ENCODE measurements around the gene HSPB7. TPM values are rescaled to one million over a fixed set of nuclear protein-coding genes. Genes with fewer than 3 reads are reported as not detected.

Gene HSPB7
- total RNA-seq, 1 experiment from 2014 or later: 0.07 TPM

DNA sequence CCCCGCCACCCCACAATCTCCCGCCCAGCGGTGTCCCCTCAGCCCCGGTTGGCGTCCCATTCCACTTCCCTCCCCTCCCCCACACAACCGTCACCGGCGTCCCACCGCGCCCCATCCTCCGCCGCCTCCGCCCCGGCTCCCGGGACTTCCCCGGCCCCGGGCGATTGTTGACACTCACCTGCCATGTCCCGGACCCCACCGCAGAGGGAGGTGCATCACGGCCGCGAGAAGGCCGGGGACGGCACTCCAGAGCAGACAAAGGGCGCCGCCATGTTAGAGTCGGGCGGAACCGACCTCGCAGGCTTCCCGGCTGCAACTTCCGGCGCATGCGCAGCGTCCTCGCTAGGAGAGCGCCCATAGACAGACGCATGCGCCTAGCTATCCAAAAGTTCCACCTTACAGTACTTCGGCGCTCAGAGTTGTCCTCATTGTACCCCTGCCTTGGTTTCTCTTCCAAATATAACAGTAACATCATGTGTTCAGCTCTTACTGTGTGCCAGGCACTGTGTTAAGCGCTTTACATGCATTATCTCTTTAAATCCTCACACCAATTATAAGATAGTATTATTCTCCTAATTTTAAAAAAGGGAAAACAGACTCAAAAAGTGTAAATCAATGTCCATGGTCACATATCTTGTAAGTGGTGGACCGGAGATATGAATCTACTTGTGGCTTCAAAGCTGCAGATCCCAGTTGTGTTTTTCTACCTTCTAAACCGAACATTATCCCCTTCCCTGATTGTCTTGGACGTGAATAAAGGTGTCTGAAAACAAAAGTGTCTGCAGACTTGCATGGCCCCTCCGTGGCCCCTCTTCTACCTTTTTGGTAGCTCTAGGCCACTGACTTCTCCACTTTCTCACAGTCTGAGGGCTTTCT lies 41.8 kb downstream of the HSPB7 start, which contains the start of gene ZBTB17:
ZBTB17 (minus strand) TSS at position 297 of the 876 bp plus-strand sequence. CDS start 27,606 bp downstream, outside the sequence.
- Histone ChIP-seq H3K27me3 (ENCODE audit: control insufficient read depth, insufficient read depth, low read length) (no peaks in the 10 kb centered on the region), H3K4me3 (ENCODE audit: insufficient read depth, low read depth, low read length) (peak within 1 kb of the TSS; percentile 76), H3K36me3 (replicated peaks; ENCODE audit: control insufficient read depth, insufficient read depth, low read length) (0 out of 2 replicates have a peak, but pooled peaks cover 3% of the 10 kb centered on the region)
- DNase-seq: peak; percentile 96

DNA sequence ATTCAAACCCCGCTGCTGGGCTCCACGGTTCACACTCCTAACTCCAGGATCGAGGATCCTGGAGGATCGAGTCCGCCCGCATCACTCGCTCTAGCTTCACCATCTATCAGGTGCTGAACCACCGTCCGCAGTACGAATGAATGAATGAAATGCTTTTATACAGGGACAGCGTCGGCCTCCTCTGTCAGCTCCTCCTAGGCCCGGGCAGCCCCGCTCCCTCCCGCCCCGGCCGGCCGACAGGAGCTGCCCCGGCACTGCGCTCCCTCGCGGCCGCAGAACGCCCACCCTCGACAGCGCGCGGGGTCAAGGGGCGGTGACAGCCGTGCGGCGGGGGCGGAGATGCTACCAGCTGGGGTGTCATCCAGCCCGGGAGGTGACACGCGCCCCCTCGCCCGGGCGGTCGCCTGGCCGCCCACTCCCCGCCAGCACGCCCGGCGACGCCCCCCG lies 42.5 kb downstream of the HSPB7 start:
- Histone ChIP-seq H3K27me3 (ENCODE audit: control insufficient read depth, insufficient read depth, low read length) (no peaks in the 10 kb centered on the region), H3K36me3 (replicated peaks; ENCODE audit: control insufficient read depth, insufficient read depth, low read length) (0 out of 2 replicates have a peak, but pooled peaks cover 3% of the 10 kb centered on the region), H3K4me3 (ENCODE audit: insufficient read depth, low read depth, low read length) (peak overlapping the region; percentile 76)
- peak; percentile 94 for DNase-seq

DNA sequence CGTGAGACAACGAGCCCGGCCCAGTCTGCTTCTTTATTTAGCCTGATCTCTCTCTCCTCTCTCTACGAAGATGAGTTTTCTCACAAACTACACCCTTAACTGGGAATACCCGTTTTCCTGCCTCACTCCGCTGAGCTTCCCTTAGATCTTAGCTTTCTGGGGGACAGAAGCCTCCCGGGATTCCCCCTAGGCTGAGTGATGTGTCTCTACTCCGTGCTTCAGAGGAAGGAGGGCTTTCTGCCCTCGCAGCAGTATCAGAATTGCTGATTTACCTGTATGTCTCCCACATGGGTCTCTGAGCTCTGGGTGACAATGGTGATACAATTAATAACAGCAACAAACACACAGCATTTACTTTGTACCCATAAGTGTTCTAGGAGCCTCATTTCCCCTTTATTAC lies 43.0 kb downstream of the HSPB7 start:
- no peak for DNase-seq
- Histone ChIP-seq H3K36me3 (replicated peaks; ENCODE audit: control insufficient read depth, insufficient read depth, low read length) (0 out of 2 replicates have a peak, but pooled peaks cover 3% of the 10 kb centered on the region), H3K4me3 (ENCODE audit: insufficient read depth, low read depth, low read length) (peak overlapping the region; percentile 76)

DNA sequence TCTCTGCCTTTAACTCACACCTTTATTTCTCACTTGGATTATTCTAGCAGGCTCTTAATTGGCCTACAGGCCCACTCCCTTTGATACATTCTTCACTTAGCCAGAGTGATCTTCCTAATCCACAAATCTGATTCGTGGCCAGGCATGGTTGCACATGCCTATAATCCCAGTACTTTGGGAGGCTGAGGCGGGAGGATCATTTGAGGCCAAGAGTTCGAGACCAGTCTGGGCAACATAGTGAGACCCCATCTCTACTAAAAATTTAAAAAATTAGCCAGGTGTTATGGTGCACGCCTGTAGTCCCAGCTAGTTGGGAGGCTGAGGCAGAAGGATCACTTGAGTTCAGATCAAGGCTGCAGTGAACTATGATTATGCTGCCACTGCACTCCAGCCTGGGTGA lies 44.1 kb downstream of the HSPB7 start:
- no peak for DNase-seq
- Histone ChIP-seq H3K4me3 (ENCODE audit: insufficient read depth, low read depth, low read length) (no peak overlapping the region), H3K36me3 (replicated peaks; ENCODE audit: control insufficient read depth, insufficient read depth, low read length) (0 out of 2 replicates have a peak, but pooled peaks cover 3% of the 10 kb centered on the region), H3K27me3 (ENCODE audit: control insufficient read depth, insufficient read depth, low read length) (no peaks in the 10 kb centered on the region)

More for the DNA sequence above, 43.0 kb downstream of the HSPB7 start:
- H3K27me3 ChIP-seq (ENCODE audit: control insufficient read depth, insufficient read depth, low read length): no peaks in the 10 kb centered on the region

DNA sequence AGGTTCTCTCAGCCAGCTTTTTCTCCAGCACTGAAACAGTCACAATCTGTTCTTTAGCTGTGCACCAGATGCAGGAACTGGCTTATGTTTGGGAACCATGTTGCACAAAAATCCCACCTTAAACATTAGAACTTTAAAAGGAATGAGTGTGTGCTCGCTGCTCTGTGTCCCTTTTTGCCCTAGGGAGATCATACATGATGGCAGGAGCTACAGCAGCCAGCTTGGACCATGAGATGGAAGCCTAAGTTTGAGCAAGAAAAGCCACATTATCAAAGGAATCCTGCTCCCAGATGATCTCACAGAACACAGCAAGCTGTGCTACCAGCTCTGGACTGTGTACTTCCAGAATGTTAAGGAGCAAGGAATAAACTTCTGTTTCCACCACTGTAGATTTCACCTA lies 45.4 kb downstream of the HSPB7 start:
- H3K4me3 ChIP-seq (ENCODE audit: insufficient read depth, low read depth, low read length): no peak overlapping the region
- H3K27me3 ChIP-seq (ENCODE audit: control insufficient read depth, insufficient read depth, low read length): no peaks in the 10 kb centered on the region
- H3K36me3 ChIP-seq (replicated peaks; ENCODE audit: control insufficient read depth, insufficient read depth, low read length): peaks cover 3% of the 10 kb centered on the region; the same call in 1 of the 2 replicates
- DNase-seq: no peak

DNA sequence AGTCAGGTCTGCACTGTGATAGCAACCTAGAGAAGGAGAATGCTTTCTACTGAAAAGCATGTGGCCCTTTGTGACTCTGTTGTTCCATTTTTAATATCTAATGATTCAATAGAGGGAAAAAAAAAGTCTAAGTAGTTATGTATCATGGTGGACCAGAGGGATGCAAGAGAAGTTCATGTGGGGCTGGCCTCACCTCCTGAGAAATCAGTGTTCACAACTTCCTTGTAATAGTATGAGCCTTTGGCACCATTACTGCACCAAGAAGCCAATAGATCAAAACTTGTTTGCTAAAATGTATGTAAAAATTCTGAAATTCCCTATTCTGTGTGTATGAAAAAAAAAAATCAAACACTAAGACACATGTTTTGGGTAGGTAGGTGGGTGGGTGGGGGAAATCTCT lies 46.9 kb downstream of the HSPB7 start:
- Histone ChIP-seq H3K4me3 (ENCODE audit: insufficient read depth, low read depth, low read length) (no peak overlapping the region), H3K27me3 (ENCODE audit: control insufficient read depth, insufficient read depth, low read length) (no peaks in the 10 kb centered on the region), H3K36me3 (replicated peaks; ENCODE audit: control insufficient read depth, insufficient read depth, low read length) (peaks cover 3% of the 10 kb centered on the region; the same call in 1 of the 2 replicates)
- no peak for DNase-seq

DNA sequence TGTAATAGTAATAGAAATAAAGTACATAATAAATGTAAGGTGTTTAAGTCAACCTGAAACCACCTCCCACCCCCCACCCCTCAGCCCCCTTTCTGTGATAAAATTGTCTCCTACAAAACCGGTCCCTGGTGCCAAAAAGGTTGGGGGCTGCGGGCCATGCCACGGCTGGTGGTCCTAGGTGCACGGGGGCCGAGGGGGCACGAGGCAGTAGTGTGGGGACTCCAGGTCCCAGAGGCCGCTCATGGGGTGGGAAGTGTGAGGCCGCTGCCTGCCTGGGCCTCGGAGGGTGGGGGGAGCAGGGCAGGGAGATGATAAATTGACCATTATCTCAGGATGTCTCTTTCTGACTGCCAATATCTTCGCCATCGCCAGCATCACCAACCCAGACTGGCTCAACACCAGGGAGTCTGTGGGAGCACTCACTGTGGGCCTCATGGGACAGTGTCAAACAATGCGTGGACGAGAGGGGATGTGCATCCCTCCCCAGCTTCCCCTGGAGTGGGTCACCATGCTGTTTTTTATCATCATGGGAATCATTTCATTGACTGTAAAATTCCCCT lies 48.4 kb downstream of the HSPB7 start:
- no peak for DNase-seq
- H3K36me3 ChIP-seq (replicated peaks; ENCODE audit: control insufficient read depth, insufficient read depth, low read length): peaks cover 3% of the 10 kb centered on the region; the same call in 1 of the 2 replicates
- no peak overlapping the region for H3K4me3 ChIP-seq (ENCODE audit: insufficient read depth, low read depth, low read length)
- H3K27me3 ChIP-seq (ENCODE audit: control insufficient read depth, insufficient read depth, low read length): no peaks in the 10 kb centered on the region

DNA sequence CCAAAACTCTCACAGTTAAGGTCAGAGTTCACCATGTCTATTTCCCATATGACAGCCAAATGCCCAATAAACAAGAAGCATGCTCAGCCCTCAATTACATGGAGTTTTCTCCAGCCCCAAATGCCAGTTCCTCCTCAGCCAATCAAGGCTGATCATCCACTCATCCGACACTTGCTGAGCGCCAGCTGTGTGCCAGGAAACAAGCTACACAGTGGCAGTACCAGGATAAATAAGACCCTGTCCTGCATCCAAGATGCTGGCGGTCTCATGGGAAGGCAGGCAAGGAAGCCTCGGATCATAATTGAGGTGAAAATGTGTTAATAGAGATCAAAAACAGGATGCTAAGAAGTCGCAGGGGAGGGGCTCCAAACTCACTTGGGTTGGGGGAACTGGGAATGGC lies 49.7 kb downstream of the HSPB7 start:
- H3K36me3 ChIP-seq (replicated peaks; ENCODE audit: control insufficient read depth, insufficient read depth, low read length): peaks cover 3% of the 10 kb centered on the region; the same call in 1 of the 2 replicates
- no peak overlapping the region for H3K4me3 ChIP-seq (ENCODE audit: insufficient read depth, low read depth, low read length)
- no peak for DNase-seq
- H3K27me3 ChIP-seq (ENCODE audit: control insufficient read depth, insufficient read depth, low read length): no peaks in the 10 kb centered on the region

DNA sequence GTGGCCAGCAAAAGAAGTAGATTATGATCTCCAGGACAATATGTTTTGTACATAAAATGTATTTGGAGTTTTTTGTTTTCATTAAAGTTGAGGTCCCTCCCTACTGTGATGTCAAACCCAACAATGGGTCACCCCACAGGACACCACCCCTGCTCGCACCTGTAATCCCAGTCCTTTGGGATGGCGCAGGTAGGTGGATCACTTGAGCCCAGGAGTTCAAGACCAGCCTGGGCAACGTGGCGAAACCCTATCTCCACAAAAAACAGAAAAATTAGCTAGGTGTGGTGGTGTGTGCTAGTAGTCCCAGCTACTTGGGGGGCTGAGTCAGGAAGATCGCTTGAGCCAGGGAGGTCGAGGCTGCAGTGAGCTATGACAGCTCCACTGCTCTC lies 50.9 kb downstream of the HSPB7 start:
- Histone ChIP-seq H3K27me3 (ENCODE audit: control insufficient read depth, insufficient read depth, low read length) (no peaks in the 10 kb centered on the region), H3K36me3 (replicated peaks; ENCODE audit: control insufficient read depth, insufficient read depth, low read length) (no peaks in the 10 kb centered on the region; the same call in 1 of the 2 replicates), H3K4me3 (ENCODE audit: insufficient read depth, low read depth, low read length) (no peak overlapping the region)
- DNase-seq: no peak

DNA sequence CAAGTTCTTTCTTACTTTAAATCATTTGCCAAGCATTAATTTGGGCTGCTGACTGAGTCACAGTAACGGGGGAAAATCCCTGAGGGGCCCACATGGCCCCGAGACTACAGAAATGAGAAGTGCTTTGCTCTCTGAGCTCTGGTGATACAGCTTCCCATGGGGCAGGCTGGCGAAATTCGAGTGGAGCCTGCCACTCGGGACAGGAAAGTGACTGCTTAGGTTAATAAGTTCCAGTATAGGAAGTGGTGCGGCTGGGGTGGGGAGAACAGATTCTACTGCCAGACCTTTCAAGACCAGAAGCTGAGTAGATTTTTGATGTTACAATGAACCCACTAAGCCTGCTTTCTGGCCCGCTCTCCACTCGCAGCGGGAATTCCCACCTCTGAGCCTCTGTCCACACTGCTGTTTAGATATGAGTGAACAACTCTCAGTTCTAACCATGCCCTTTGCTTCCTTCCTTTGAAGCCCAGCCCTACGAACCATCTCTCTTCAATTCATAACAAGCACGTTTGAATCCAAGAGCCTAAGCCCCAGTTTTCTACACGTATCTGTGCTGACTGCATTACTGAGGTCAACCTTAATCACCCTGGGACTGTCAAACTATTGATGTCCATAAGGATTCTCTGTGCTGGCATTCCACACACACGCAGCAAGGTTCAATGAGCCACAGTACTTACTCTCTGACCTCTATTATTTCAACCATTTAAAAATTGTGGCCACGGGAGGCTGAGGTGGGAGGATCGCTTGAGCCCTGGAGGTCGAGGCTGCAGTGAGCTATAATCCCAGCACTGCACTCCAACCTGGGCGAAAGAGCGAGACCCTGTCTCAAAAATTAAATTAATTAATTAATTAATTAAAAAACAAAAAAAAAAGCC lies 51.5 kb downstream of the HSPB7 start:
- no peak overlapping the region for H3K4me3 ChIP-seq (ENCODE audit: insufficient read depth, low read depth, low read length)
- H3K36me3 ChIP-seq (replicated peaks; ENCODE audit: control insufficient read depth, insufficient read depth, low read length): no peaks in the 10 kb centered on the region; the same call in 1 of the 2 replicates
- DNase-seq: no peak
- no peaks in the 10 kb centered on the region for H3K27me3 ChIP-seq (ENCODE audit: control insufficient read depth, insufficient read depth, low read length)

DNA sequence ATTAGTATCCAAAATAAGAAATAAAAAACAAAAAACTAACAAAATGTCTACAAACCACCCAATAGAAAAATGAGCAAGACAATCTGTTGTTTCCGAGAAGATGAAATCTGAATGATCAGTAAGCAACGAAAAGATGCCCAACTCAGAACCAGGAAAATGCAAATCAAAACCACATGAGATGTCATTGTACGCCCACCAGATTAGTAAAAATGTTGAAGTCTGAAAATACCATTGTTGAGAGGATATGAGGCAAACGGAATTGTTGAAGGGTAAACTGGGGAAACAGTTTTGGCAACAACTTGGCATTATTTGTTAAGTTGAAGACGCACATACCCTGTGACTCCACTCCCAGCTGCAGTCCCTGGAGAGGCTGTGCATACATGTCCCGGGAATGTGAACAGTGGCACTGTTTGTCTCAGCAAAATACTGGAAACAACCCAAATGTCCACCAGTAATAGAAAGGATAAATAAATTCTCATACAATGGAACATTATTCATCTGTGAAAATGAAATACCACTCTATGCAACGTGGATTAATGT lies 52.5 kb downstream of the HSPB7 start:
- DNase-seq: no peak
- no peaks in the 10 kb centered on the region; the same call in 1 of the 2 replicates for H3K36me3 ChIP-seq (replicated peaks; ENCODE audit: control insufficient read depth, insufficient read depth, low read length)
- H3K27me3 ChIP-seq (ENCODE audit: control insufficient read depth, insufficient read depth, low read length): no peaks in the 10 kb centered on the region
- no peak overlapping the region for H3K4me3 ChIP-seq (ENCODE audit: insufficient read depth, low read depth, low read length)
